A549 (cell line): ENCODE results near the gene PIH1D1.
A peak's percentile ranks its signal among the peaks of the same experiment; 100 is the strongest.

Source experiments
- CTCF ChIP-seq: fragments of >200 bp; sonication (Bioruptor Twin); formaldehyde crosslinking; IDR thresholded peaks from 3 replicates; pipeline ENCODE4 v1.5.1; 2016
- KDM1A ChIP-seq: fragments of 200-600 bp; sonication (generic); IDR thresholded peaks from 2 replicates; pipeline ENCODE4 v1.6.1; 2016; ENCODE audit warnings: low read depth, mild to moderate bottlenecking
- SREBF2 ChIP-seq: fragments of 450-650 bp; IDR thresholded peaks from 2 replicates; pipeline ENCODE4 v1.6.1; 2014; ENCODE audit warnings: mild to moderate bottlenecking, moderate library complexity
- TFCP2L1 ChIP-seq: fragments of 250-450 bp; sonication (Bioruptor Pico); IDR thresholded peaks from 2 replicates; pipeline ENCODE4 v1.5.0; 2021; ENCODE audit warnings: mild to moderate bottlenecking

GRCh38 chr19:49469828-49470614, 18.4 kb upstream of the PIH1D1 start:
- TF ChIP-seq KDM1A (0 out of 2 replicates have a peak, but pooled peaks have one; percentile 17), CTCF (peak; percentile 37), TFCP2L1 (CRISPR knock-in tag) (no peak), SREBF2 (no peak)
